Measurements from ENCODE around the gene ZDHHC7.

DNA sequence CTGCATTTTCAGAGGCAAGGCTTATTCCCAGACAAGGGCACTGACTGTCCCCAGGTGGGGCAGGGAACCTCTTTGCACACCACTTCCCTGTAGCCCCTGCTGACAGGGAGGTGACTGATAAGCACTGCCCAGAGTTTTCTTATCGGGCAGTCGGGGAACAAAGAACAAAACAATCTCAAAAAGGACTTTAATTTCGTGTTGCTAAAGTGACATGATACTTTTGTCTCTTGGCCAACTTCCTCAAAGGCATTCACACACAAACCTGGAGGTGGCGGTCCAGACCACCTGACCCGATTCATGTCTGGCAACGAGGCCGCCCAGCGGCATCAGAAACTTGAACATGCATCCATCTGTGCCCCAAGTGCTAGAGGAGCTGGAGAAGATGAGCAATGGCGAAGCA lies 28.9 kb downstream of the ZDHHC7 start:
- TF ChIP-seq, protein P1, sequence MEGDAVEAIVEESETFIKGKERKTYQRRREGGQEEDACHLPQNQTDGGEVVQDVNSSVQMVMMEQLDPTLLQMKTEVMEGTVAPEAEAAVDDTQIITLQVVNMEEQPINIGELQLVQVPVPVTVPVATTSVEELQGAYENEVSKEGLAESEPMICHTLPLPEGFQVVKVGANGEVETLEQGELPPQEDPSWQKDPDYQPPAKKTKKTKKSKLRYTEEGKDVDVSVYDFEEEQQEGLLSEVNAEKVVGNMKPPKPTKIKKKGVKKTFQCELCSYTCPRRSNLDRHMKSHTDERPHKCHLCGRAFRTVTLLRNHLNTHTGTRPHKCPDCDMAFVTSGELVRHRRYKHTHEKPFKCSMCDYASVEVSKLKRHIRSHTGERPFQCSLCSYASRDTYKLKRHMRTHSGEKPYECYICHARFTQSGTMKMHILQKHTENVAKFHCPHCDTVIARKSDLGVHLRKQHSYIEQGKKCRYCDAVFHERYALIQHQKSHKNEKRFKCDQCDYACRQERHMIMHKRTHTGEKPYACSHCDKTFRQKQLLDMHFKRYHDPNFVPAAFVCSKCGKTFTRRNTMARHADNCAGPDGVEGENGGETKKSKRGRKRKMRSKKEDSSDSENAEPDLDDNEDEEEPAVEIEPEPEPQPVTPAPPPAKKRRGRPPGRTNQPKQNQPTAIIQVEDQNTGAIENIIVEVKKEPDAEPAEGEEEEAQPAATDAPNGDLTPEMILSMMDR (IDR thresholded peaks at IDR 0.05 in 2 of 3, conservative IDR thresholded peaks at IDR 0.05 in 1 of 3; ENCODE audit: borderline replicate concordance in 1 of 3, insufficient read depth in 1 of 3, low read depth in 2 of 3, low read length in 2 of 3), result 0 out of 6 replicates have a peak, but pooled peaks of 1 of the 3 experiments have one; percentile 10
- TF ChIP-seq POLR2A (IDR thresholded peaks at IDR 0.05; ENCODE audit: borderline replicate concordance, extremely low read depth, insufficient read depth, insufficient read length), result no peak
- TF ChIP-seq, protein P2, sequence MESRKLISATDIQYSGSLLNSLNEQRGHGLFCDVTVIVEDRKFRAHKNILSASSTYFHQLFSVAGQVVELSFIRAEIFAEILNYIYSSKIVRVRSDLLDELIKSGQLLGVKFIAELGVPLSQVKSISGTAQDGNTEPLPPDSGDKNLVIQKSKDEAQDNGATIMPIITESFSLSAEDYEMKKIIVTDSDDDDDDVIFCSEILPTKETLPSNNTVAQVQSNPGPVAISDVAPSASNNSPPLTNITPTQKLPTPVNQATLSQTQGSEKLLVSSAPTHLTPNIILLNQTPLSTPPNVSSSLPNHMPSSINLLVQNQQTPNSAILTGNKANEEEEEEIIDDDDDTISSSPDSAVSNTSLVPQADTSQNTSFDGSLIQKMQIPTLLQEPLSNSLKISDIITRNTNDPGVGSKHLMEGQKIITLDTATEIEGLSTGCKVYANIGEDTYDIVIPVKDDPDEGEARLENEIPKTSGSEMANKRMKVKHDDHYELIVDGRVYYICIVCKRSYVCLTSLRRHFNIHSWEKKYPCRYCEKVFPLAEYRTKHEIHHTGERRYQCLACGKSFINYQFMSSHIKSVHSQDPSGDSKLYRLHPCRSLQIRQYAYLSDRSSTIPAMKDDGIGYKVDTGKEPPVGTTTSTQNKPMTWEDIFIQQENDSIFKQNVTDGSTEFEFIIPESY (IDR thresholded peaks at IDR 0.05; ENCODE audit: extremely low read depth, insufficient replicate concordance, low read length), result no peak
- TF ChIP-seq JUND (IDR thresholded peaks at IDR 0.05), result no peak
- TF ChIP-seq RAD21 (IDR thresholded peaks at IDR 0.05; ENCODE audit: low read depth), result peak; percentile 32
- TF ChIP-seq, protein P3, sequence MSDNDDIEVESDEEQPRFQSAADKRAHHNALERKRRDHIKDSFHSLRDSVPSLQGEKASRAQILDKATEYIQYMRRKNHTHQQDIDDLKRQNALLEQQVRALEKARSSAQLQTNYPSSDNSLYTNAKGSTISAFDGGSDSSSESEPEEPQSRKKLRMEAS (IDR thresholded peaks at IDR 0.05), result no peak
- TF ChIP-seq TCF7L2 (IDR thresholded peaks at IDR 0.05; ENCODE audit: borderline replicate concordance, extremely low read depth, insufficient read depth, insufficient read length), result no peak
- TF ChIP-seq, protein P4, sequence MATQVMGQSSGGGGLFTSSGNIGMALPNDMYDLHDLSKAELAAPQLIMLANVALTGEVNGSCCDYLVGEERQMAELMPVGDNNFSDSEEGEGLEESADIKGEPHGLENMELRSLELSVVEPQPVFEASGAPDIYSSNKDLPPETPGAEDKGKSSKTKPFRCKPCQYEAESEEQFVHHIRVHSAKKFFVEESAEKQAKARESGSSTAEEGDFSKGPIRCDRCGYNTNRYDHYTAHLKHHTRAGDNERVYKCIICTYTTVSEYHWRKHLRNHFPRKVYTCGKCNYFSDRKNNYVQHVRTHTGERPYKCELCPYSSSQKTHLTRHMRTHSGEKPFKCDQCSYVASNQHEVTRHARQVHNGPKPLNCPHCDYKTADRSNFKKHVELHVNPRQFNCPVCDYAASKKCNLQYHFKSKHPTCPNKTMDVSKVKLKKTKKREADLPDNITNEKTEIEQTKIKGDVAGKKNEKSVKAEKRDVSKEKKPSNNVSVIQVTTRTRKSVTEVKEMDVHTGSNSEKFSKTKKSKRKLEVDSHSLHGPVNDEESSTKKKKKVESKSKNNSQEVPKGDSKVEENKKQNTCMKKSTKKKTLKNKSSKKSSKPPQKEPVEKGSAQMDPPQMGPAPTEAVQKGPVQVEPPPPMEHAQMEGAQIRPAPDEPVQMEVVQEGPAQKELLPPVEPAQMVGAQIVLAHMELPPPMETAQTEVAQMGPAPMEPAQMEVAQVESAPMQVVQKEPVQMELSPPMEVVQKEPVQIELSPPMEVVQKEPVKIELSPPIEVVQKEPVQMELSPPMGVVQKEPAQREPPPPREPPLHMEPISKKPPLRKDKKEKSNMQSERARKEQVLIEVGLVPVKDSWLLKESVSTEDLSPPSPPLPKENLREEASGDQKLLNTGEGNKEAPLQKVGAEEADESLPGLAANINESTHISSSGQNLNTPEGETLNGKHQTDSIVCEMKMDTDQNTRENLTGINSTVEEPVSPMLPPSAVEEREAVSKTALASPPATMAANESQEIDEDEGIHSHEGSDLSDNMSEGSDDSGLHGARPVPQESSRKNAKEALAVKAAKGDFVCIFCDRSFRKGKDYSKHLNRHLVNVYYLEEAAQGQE (IDR thresholded peaks at IDR 0.05; ENCODE audit: low read depth), result no peak
- no peak for TF ChIP-seq EGR1 (IDR thresholded peaks at IDR 0.05; ENCODE audit: low read depth)
- TF ChIP-seq EZH2phosphoT487 (IDR thresholded peaks at IDR 0.05; ENCODE audit: borderline replicate concordance), result no peak
